Mesodermal cell (in vitro differentiated cells): Measurements from ENCODE around the gene ACSL3.
"Not testable (repeated sequence)": the region's sequence is repeated elsewhere in the genome, so short reads cannot be mapped to it uniquely, and the experiment has no call there.

Experiments used
- H3K27ac ChIP-seq: 2 replicates; pipeline ENCODE4 v1.7.0; 2013; ENCODE audit warnings: mild to moderate bottlenecking, low read depth, low read length, moderate library complexity; ENCODE audit not compliant: severe bottlenecking
- H3K36me3 ChIP-seq: 2 replicates; pipeline ENCODE4 v1.7.1; 2013; ENCODE audit warnings: mild to moderate bottlenecking, low read length, moderate library complexity; ENCODE audit not compliant: control insufficient read depth, insufficient read depth
- H3K4me1 ChIP-seq: one replicate; pipeline ENCODE4 v1.7.1; 2013; ENCODE audit warnings: mild to moderate bottlenecking, low read length; ENCODE audit not compliant: insufficient read depth, control insufficient read depth, poor library complexity, severe bottlenecking
- H3K4me3 ChIP-seq: 2 replicates; pipeline ENCODE4 v1.7.0; 2013; ENCODE audit warnings: low read length, control low read depth, mild to moderate bottlenecking; ENCODE audit not compliant: insufficient read depth, poor library complexity, severe bottlenecking; ENCODE audit errors: extremely low read depth
- H3K9me3 ChIP-seq: 2 replicates; pipeline ENCODE4 v1.7.1; 2013; ENCODE audit warnings: mild to moderate bottlenecking, low read length, moderate library complexity; ENCODE audit not compliant: control insufficient read depth
- WGBS, 2 experiments: methylation state at CpG; one replicate each; pipeline ENCODE4 v1.1.5; 2013; ENCODE audit warnings: missing lambda C conversion rate in 2 of 2; ENCODE audit not compliant: insufficient coverage in 2 of 2; 5-methylcytosine and 5-hydroxymethylcytosine counted together

The ACSL3 gene

GRCh38 chr2:222835143-222835822 lies 25.6 kb upstream of the ACSL3 start:
- 89 to 98% methylated on average over 6 to 7 of the region's 8 CpGs for WGBS, 2 experiments
- Histone ChIP-seq H3K4me3 (no peak overlapping the region), H3K36me3 (no peaks in the 10 kb centered on the region), H3K9me3 (no peaks in the 10 kb centered on the region), H3K4me1 (peaks cover 10% of the 10 kb centered on the region), H3K27ac (no peak overlapping the region)

DNA sequence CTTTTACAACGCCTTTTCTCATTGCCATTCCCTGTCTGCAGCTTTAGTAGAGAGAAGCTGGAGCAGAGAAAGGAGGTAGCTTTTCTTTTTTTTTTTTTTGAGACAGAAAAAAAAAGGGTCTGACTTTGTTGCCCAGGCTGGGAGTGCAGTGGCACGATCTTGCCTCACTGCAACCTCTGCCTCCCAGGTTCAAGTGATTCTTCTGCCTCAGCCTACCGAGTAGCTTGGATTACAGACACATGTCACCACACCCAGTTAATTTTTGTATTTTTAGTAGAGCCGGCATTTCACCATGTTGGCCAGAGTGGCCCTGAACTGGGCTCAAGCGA lies 25.0 kb upstream of the ACSL3 start:
- Histone ChIP-seq H3K4me1 (peaks cover 10% of the 10 kb centered on the region), H3K36me3 (no peaks in the 10 kb centered on the region), H3K4me3 (no peak overlapping the region), H3K9me3 (no peaks in the 10 kb centered on the region), H3K27ac (no peak overlapping the region)
- WGBS, 2 experiments: 100% methylated on average over 2 to 4 of the region's 5 CpGs

DNA sequence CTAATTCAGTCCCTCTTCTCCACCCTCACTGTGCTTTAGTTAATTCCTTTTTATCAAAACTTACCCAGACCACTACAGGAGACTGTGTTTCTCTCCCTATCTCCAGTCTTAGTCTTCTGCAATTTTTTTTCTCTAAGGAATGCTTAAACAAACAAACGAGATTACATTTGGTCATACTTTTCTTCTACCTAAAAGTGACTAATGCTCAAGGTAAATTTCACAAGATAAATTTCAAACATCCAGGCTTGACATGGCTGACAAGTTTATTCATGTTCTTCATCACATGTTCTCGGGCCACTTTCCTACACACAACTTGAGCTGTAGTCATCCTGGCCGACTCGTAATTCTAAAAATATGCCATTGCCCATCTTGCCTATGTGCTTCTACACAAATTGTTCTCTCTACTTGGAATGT lies 23.2 kb upstream of the ACSL3 start:
- H3K9me3 ChIP-seq: no peaks in the 10 kb centered on the region
- no peaks in the 10 kb centered on the region for H3K36me3 ChIP-seq
- H3K4me1 ChIP-seq: peaks cover 15% of the 10 kb centered on the region
- no peak overlapping the region for H3K4me3 ChIP-seq
- peak overlapping the region; percentile 53 for H3K27ac ChIP-seq
- 86 to 91% methylated on average over 4 of the region's 4 CpGs for WGBS, 2 experiments

GRCh38 chr2:222840060-222840802 lies 20.6 kb upstream of the ACSL3 start:
- no CpG with 5 or more reads among the region's 3 CpGs for WGBS, 2 experiments
- H3K4me3 ChIP-seq: no peak overlapping the region
- H3K4me1 ChIP-seq: peaks cover 22% of the 10 kb centered on the region
- no peaks in the 10 kb centered on the region for H3K36me3 ChIP-seq
- no peaks in the 10 kb centered on the region for H3K9me3 ChIP-seq
- H3K27ac ChIP-seq: no peak overlapping the region

GRCh38 chr2:222842491-222843174 lies 18.2 kb upstream of the ACSL3 start:
- Histone ChIP-seq H3K27ac (no peak overlapping the region), H3K4me1 (peaks cover 17% of the 10 kb centered on the region), H3K4me3 (no peak overlapping the region), H3K36me3 (no peaks in the 10 kb centered on the region), H3K9me3 (no peaks in the 10 kb centered on the region)
- WGBS, 2 experiments: 92 to 100% methylated on average over 1 to 2 of the region's 3 CpGs

GRCh38 chr2:222844323-222844722 lies 16.5 kb upstream of the ACSL3 start:
- no peak overlapping the region for H3K4me3 ChIP-seq
- no peaks in the 10 kb centered on the region for H3K36me3 ChIP-seq
- 67 to 72% methylated on average over 5 to 6 of the region's 6 CpGs for WGBS, 2 experiments
- H3K27ac ChIP-seq: peak overlapping the region; percentile 71
- H3K9me3 ChIP-seq: no peaks in the 10 kb centered on the region
- peaks cover 12% of the 10 kb centered on the region for H3K4me1 ChIP-seq

DNA sequence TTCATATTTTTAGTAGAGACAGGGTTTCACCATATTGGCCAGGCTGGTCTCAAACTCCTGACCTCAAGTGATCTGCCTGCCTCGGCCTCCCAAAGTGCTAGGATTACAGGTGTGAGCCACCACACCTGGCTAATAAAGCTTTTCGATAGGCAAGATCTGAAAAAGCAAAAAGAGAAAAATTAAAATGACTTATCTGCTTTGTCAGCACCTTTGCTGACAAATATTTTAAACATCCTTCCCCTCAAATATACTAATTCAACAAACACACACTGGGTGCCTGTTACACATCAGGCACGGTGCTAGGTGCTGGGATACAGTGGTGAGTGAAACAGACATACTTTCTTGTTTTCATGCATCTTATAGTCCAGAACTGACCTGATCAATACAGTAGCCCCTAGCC lies 15.5 kb upstream of the ACSL3 start:
- WGBS, 2 experiments: 75 to 90% methylated on average over 1 to 2 of the region's 3 CpGs
- not testable (repeated sequence) for H3K9me3 ChIP-seq, H3K4me3 ChIP-seq, H3K27ac ChIP-seq, H3K36me3 ChIP-seq
- peaks cover 12% of the 10 kb centered on the region for H3K4me1 ChIP-seq

GRCh38 chr2:222846003-222846402 lies 14.8 kb upstream of the ACSL3 start:
- Histone ChIP-seq H3K27ac (no peak overlapping the region), H3K36me3 (no peaks in the 10 kb centered on the region), H3K4me1 (peaks cover 12% of the 10 kb centered on the region), H3K9me3 (no peaks in the 10 kb centered on the region), H3K4me3 (no peak overlapping the region)
- 76 to 97% methylated on average over 4 of the region's 4 CpGs for WGBS, 2 experiments

DNA sequence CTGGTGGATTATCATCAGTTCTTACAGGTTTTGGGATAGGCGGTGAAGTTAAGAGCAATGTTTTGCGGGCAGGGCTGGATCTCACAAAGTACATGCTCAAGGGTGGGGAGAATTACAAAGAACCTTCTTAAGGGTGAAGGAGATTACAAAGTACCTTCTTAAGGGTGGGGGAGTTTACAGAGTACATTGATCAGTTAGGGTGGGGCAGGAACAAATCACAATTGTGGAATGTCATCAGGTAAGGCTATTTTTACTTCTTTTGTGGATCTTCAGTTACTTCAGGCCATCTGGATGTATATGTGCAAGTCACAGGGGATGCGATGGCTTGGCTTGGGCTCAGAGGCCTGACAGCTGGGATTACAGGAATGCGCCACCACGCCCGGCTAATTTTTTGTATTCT lies 12.8 kb upstream of the ACSL3 start:
- H3K4me1 ChIP-seq, H3K9me3 ChIP-seq, H3K4me3 ChIP-seq, H3K36me3 ChIP-seq, H3K27ac ChIP-seq: not testable (repeated sequence)
- WGBS, 2 experiments: 98 to 100% methylated on average over 6 of the region's 6 CpGs

GRCh38 chr2:222848862-222849261 lies 12.0 kb upstream of the ACSL3 start:
- Histone ChIP-seq H3K9me3 (no peaks in the 10 kb centered on the region), H3K4me3 (no peak overlapping the region), H3K36me3 (no peaks in the 10 kb centered on the region), H3K27ac (no peak overlapping the region), H3K4me1 (peaks cover 7% of the 10 kb centered on the region)
- 98 to 100% methylated on average over 3 to 4 of the region's 9 CpGs for WGBS, 2 experiments
